Activated CD8-positive, alpha-beta memory T cell treated with anti-CD3 and anti-CD28 coated beads, Interleukin-2, amount 50 U/mL, for 1 hour (primary cell): Measurements from ENCODE around the gene ADGRG4.
"Not testable (repeated sequence)": the region's sequence is repeated elsewhere in the genome, so short reads cannot be mapped to it uniquely, and the experiment has no call there.

Experiments
- DNase-seq: peaks from one replicate; pipeline ENCODE4 v3.0.0-alpha.2; 2020; ENCODE audit errors: extremely low read depth

ADGRG4 gene

GRCh38 chrX:136387951-136388502 lies 87.3 kb downstream of the ADGRG4 start:
- no peak for DNase-seq

GRCh38 chrX:136390921-136391320 lies 90.2 kb downstream of the ADGRG4 start:
- no peak for DNase-seq

- DNase-seq = no peak
These were observed 94.5 kb downstream of the ADGRG4 start for GRCh38 chrX:136395271-136395670.

GRCh38 chrX:136397001-136397400 lies 96.2 kb downstream of the ADGRG4 start:
- DNase-seq = no peak

- no peak for DNase-seq
These were observed 104.4 kb downstream of the ADGRG4 start for GRCh38 chrX:136405126-136405525.

- DNase-seq = no peak
These were observed 117.0 kb downstream of the ADGRG4 start for GRCh38 chrX:136417806-136418205.

- DNase-seq = no peak
These were observed 120.6 kb downstream of the ADGRG4 start for GRCh38 chrX:136421338-136421737.

- no peak for DNase-seq
These were observed 123.0 kb downstream of the ADGRG4 start for GRCh38 chrX:136423724-136424123.

- DNase-seq = no peak
These were observed 125.2 kb downstream of the ADGRG4 start for GRCh38 chrX:136425996-136426395.

GRCh38 chrX:136431625-136432024 lies 130.9 kb downstream of the ADGRG4 start:
- DNase-seq = no peak

GRCh38 chrX:136437774-136438173 lies 137.0 kb downstream of the ADGRG4 start:
- DNase-seq = no peak

GRCh38 chrX:136438192-136438591 lies 137.4 kb downstream of the ADGRG4 start:
- DNase-seq = no peak

- DNase-seq = not testable (repeated sequence)
These were observed 144.9 kb downstream of the ADGRG4 start for GRCh38 chrX:136445674-136446073.

- DNase-seq = no peak
These were observed 145.4 kb downstream of the ADGRG4 start for GRCh38 chrX:136446208-136446607.

GRCh38 chrX:136447308-136447707 lies 146.5 kb downstream of the ADGRG4 start:
- DNase-seq = no peak

GRCh38 chrX:136447968-136448367 lies 147.2 kb downstream of the ADGRG4 start:
- DNase-seq = no peak

- no peak for DNase-seq
These were observed 149.5 kb downstream of the ADGRG4 start for GRCh38 chrX:136450050-136450830.

- DNase-seq = no peak
These were observed 151.9 kb downstream of the ADGRG4 start for GRCh38 chrX:136452614-136453013.

- DNase-seq = no peak
These were observed 152.4 kb downstream of the ADGRG4 start for GRCh38 chrX:136453114-136453513.

- DNase-seq = no peak
These were observed 153.0 kb downstream of the ADGRG4 start for GRCh38 chrX:136453771-136454170.

GRCh38 chrX:136456133-136456532 lies 155.4 kb downstream of the ADGRG4 start:
- DNase-seq = no peak

GRCh38 chrX:136457303-136457917 lies 156.6 kb downstream of the ADGRG4 start:
- no peak for DNase-seq

- no peak for DNase-seq
These were observed 163.8 kb downstream of the ADGRG4 start for GRCh38 chrX:136464589-136464988.
